Measurements from ENCODE around the gene ERCC3.
A peak's percentile ranks its signal among the peaks of the same experiment; 100 is the strongest.

Gene ERCC3

DNA sequence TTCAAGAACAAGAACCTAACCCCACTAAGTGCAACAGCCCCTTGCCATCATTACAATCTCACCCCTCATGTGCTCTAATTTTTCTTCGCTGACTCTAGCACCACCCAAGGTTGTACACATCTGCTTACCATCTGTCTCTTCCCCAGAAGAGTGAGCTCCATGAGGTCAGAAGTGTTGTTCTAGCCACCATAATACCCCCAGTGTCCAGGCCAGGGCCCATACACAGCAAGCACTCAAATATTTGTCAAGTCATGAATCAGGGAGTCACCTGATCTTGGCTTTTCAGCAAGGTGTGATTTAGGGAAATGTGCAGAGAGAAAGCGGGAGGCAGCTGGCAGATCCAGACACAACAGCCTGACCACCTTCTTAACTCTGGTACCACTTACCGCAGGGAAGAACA is 5.7 kb downstream of the ERCC3 start:
- POLR2A ChIA-PET = interaction anchor here (0.5 to 0.7 kb wide), 2 partner anchors 107 to 454 kb away, joined by 3 to 4 read pairs; no protein-coding TSS in a partner anchor
- CTCF ChIA-PET = interaction anchor here (1.3 to 2.5 kb wide), 2 partner anchors 10 to 13 kb away, joined by 3 to 7 read pairs; no protein-coding TSS in a partner anchor
- TF ChIP-seq, protein P1, sequence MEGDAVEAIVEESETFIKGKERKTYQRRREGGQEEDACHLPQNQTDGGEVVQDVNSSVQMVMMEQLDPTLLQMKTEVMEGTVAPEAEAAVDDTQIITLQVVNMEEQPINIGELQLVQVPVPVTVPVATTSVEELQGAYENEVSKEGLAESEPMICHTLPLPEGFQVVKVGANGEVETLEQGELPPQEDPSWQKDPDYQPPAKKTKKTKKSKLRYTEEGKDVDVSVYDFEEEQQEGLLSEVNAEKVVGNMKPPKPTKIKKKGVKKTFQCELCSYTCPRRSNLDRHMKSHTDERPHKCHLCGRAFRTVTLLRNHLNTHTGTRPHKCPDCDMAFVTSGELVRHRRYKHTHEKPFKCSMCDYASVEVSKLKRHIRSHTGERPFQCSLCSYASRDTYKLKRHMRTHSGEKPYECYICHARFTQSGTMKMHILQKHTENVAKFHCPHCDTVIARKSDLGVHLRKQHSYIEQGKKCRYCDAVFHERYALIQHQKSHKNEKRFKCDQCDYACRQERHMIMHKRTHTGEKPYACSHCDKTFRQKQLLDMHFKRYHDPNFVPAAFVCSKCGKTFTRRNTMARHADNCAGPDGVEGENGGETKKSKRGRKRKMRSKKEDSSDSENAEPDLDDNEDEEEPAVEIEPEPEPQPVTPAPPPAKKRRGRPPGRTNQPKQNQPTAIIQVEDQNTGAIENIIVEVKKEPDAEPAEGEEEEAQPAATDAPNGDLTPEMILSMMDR (IDR thresholded peaks at IDR 0.05; ENCODE audit: control extremely low read depth, extremely low read depth, low read depth, missing control alignments) = no peak
- no peak for DNase-seq (ENCODE audit: extremely low spot score)

DNA sequence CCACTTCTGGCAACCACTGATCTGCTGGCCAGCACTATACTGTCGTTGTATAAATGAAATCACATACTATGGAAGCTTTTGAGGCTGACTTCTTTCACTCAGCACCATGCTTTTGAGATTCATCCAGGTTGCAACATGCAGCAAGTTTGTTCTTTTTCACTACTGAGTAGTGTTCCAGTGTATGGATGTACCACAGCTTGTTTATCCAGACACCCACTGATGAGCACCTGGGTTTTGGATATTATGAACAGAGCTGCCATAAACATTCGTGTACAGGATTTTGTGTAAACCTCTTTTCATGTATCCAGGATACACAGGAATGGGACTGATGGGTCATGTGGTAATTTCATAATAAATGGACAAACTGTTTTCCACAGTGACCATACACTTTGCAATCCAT is 10.7 kb downstream of the ERCC3 start:
- CTCF ChIA-PET = interaction anchor here (2.6 kb wide), 1 partner anchor 30 kb away, joined by 6 read pairs; no protein-coding TSS in a partner anchor
- TF ChIP-seq, protein P1 (IDR thresholded peaks at IDR 0.05; ENCODE audit: control extremely low read depth, extremely low read depth, low read depth, missing control alignments) = no peak
- DNase-seq (ENCODE audit: extremely low spot score) = no peak
- POLR2A ChIA-PET = no interaction called here

DNA sequence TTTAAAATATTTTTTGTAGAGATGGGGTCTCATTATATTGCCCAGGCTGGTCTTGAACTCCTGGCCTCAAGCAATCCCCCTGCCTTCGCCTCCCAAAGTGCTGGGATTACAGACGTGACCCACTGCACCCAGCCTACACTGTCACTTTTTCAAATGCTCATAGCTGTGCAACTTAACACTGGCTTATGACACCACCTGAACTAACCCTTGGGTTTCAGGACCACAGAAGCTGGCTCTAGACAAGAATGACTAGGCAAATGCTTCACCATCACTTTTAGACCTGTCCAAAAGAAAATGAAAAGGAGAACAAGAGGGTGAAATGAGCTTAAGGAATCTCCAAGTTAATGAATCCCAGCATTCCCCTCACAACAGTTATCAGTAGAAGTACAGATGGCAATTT is 13.3 kb downstream of the ERCC3 start:
- CTCF ChIA-PET = interaction anchor here (1.5 kb wide), 1 partner anchor 15 kb away, joined by 3 read pairs; no protein-coding TSS in a partner anchor
- TF ChIP-seq, protein P1 (IDR thresholded peaks at IDR 0.05; ENCODE audit: control extremely low read depth, extremely low read depth, low read depth, missing control alignments) = no peak

DNA sequence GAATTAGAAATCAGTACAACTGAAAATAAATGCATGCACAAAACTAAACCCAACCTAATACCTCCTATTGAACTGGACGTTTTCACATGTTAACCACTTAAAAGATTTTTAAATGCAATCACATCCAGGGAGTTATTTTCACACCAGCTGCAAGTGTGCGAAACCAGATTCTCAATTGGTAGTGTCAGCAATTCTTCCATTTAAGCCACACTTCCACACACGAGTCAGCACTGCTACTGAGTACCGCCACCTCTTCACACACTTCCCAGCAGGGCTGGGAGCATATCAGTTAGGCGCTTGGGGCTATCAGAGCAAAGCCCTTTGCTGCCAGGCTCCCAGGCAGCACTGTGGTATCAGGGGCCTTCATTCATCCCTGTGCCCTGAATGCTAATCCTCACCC is 14.2 kb downstream of the ERCC3 start:
- no peak for DNase-seq (ENCODE audit: extremely low spot score)
- POLR2A ChIA-PET = no interaction called here
- TF ChIP-seq, protein P1 (IDR thresholded peaks at IDR 0.05; ENCODE audit: control extremely low read depth, extremely low read depth, low read depth, missing control alignments) = no peak
- CTCF ChIA-PET = interaction anchor here (1.5 kb wide), 1 partner anchor 14 kb away, joined by 3 read pairs; no protein-coding TSS in a partner anchor

More for the DNA sequence above, 13.3 kb downstream of the ERCC3 start:
- DNase-seq (ENCODE audit: extremely low spot score) = no peak
- POLR2A ChIA-PET = no interaction called here

DNA sequence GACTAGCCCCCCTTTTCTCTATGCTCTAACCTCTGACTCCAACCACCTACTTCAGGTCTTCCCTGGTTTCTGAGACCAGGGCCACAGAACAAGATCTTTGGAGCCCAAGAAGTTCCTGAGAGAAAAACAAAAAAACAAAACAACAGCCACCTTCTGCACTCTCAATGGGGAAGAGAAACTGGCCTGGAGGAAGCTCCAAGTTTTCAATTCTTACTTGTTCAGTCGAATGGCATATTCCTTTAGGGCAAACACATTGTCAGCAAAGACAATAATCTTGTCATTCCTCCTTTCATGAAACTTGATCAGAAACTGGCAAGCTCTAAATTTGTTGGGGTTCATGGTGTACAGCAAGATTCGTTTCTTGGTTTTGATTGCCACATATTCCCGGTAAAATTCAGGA is 15.0 kb downstream of the ERCC3 start:
- TF ChIP-seq, protein P1 (IDR thresholded peaks at IDR 0.05; ENCODE audit: control extremely low read depth, extremely low read depth, low read depth, missing control alignments) = no peak
- ChIA-PET CTCF (interaction anchor here (0.8 to 1.2 kb wide), 3 partner anchors 8 to 82 kb away, joined by 3 read pairs; no protein-coding TSS in a partner anchor), POLR2A (interaction anchor here (1.1 kb wide), 1 partner anchor 15 kb away, joined by 3 read pairs; the partner anchor contains the start of gene ERCC3)

DNA sequence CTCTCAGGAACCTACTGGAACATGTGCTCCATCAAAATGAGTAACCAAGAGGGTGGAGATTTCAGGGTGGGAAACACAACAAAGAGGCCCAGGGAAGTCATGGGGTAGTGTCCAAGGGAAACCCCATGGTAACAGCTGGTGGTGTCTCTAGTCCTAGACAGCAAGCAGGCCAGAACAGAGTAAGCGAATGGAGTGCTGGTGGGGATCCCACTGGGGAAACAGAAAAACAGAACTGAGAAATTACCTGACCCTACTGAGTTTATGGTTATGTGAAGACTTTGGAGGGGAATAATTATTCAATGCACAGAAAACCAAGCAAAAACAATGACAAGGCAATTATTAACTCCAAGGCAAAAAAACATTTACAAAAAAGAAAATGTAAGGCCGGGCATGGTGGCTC is 16.9 kb downstream of the ERCC3 start:
- TF ChIP-seq, protein P1 (IDR thresholded peaks at IDR 0.05; ENCODE audit: control extremely low read depth, extremely low read depth, low read depth, missing control alignments) = no peak
- ChIA-PET POLR2A (no interaction called here), CTCF (interaction anchor here (1.1 to 1.3 kb wide), 4 partner anchors 11 to 32 kb away, joined by 3 to 4 read pairs (median 3); no protein-coding TSS in a partner anchor)
- DNase-seq (ENCODE audit: extremely low spot score) = peak; percentile 45

More for the DNA sequence above, 15.0 kb downstream of the ERCC3 start:
- no peak for DNase-seq (ENCODE audit: extremely low spot score)

All from GM10248 (cell line).